HG03025 (cell line): ENCODE measurements around the gene RAB7A.
A peak's percentile ranks its signal among the peaks of the same experiment; 100 is the strongest.

Experiments
- ATAC-seq: cut with Tn5 transposase; IDR thresholded peaks from one replicate; pipeline ENCODE4 v1.9.1; 2021; ENCODE audit warnings: mild to moderate bottlenecking, moderate library complexity; ENCODE audit not compliant: unreplicated experiment, low FRiP score

The RAB7A gene

GRCh38 chr3:128726023-128727016, at the start of gene RAB7A:
TSS of gene RAB7A (plus strand) at chr3:128726183. CDS start at chr3:128795368, 69,185 bp downstream.
- peak; percentile 91 for ATAC-seq

- ATAC-seq, result no peak
These were observed 46.6 kb upstream of the RAB7A start for GRCh38 chr3:128679338-128679737.

GRCh38 chr3:128680603-128681368, 45.2 kb upstream of the RAB7A start:
- ATAC-seq, result peak; percentile 93

GRCh38 chr3:128681369-128681829, 44.6 kb upstream of the RAB7A start:
- ATAC-seq, result no peak

- no peak for ATAC-seq
These were observed 42.0 kb upstream of the RAB7A start for GRCh38 chr3:128683957-128684356.

GRCh38 chr3:128684986-128685726, 40.8 kb upstream of the RAB7A start:
- no peak for ATAC-seq

GRCh38 chr3:128686465-128686864, 39.5 kb upstream of the RAB7A start:
- ATAC-seq, result no peak

GRCh38 chr3:128689060-128689459, 36.9 kb upstream of the RAB7A start:
- no peak for ATAC-seq

GRCh38 chr3:128693696-128694095, 32.3 kb upstream of the RAB7A start:
- no peak for ATAC-seq

- ATAC-seq, result no peak
These were observed 28.6 kb upstream of the RAB7A start for GRCh38 chr3:128697341-128697740.

GRCh38 chr3:128698211-128699047, 27.6 kb upstream of the RAB7A start:
- ATAC-seq, result no peak

- ATAC-seq, result no peak
These were observed 24.4 kb upstream of the RAB7A start for GRCh38 chr3:128701342-128702212.

- ATAC-seq, result no peak
These were observed 23.6 kb upstream of the RAB7A start for GRCh38 chr3:128702391-128702790.

- no peak for ATAC-seq
These were observed 22.4 kb upstream of the RAB7A start for GRCh38 chr3:128703561-128703960.

GRCh38 chr3:128706086-128706615, 19.8 kb upstream of the RAB7A start:
- ATAC-seq, result no peak

GRCh38 chr3:128707928-128708494, 18.0 kb upstream of the RAB7A start:
- no peak for ATAC-seq

GRCh38 chr3:128709038-128709437, 16.9 kb upstream of the RAB7A start:
- no peak for ATAC-seq
